ENCODE results near the gene DAPK1. TPM values are rescaled to one million over a fixed set of nuclear protein-coding genes. Genes with fewer than 3 reads are reported as not detected.
A peak's percentile ranks its signal among the peaks of the same experiment; 100 is the strongest.

Gene DAPK1
- total RNA-seq, 1 donor, result 8.6 TPM

GRCh38 chr9:87664153-87665060, 166.7 kb downstream of the DAPK1 start:
- TF ChIP-seq CTCF (IDR thresholded peaks at IDR 0.05; ENCODE audit: insufficient read depth, low read depth, low read length), result no peak
- H3K4me3 ChIP-seq (ENCODE audit: low read depth, low read length), result no peak overlapping the region
- no peak for DNase-seq (ENCODE audit: low read depth)

- DNase-seq (ENCODE audit: low read depth), result no peak
- no peak for TF ChIP-seq CTCF (IDR thresholded peaks at IDR 0.05; ENCODE audit: insufficient read depth, low read depth, low read length)
- H3K4me3 ChIP-seq (ENCODE audit: low read depth, low read length), result no peak overlapping the region
Observed at GRCh38 chr9:87665505-87665904, 167.8 kb downstream of the DAPK1 start.

GRCh38 chr9:87667164-87667738, 169.6 kb downstream of the DAPK1 start:
- no peak for DNase-seq (ENCODE audit: low read depth)
- TF ChIP-seq CTCF (IDR thresholded peaks at IDR 0.05; ENCODE audit: insufficient read depth, low read depth, low read length), result peak; percentile 41
- no peak overlapping the region for H3K4me3 ChIP-seq (ENCODE audit: low read depth, low read length)

GRCh38 chr9:87668222-87668621, 170.6 kb downstream of the DAPK1 start:
- H3K4me3 ChIP-seq (ENCODE audit: low read depth, low read length), result no peak overlapping the region
- DNase-seq (ENCODE audit: low read depth), result no peak
- TF ChIP-seq CTCF (IDR thresholded peaks at IDR 0.05; ENCODE audit: insufficient read depth, low read depth, low read length), result no peak

- no peak for TF ChIP-seq CTCF (IDR thresholded peaks at IDR 0.05; ENCODE audit: insufficient read depth, low read depth, low read length)
- H3K4me3 ChIP-seq (ENCODE audit: low read depth, low read length), result no peak overlapping the region
- DNase-seq (ENCODE audit: low read depth), result no peak
Observed at GRCh38 chr9:87668722-87669121, 171.1 kb downstream of the DAPK1 start.

GRCh38 chr9:87670572-87671264, 173.1 kb downstream of the DAPK1 start:
- DNase-seq (ENCODE audit: low read depth), result no peak
- no peak overlapping the region for H3K4me3 ChIP-seq (ENCODE audit: low read depth, low read length)
- TF ChIP-seq CTCF (IDR thresholded peaks at IDR 0.05; ENCODE audit: insufficient read depth, low read depth, low read length), result no peak
